Measurements from ENCODE around the gene HLTF. TPM values are rescaled to one million over a fixed set of nuclear protein-coding genes. Genes with fewer than 3 reads are reported as not detected.

HLTF gene
- total and polyA plus RNA-seq, 3 donors from 2014 or later, result 57.3 to 200 (median 170) TPM

GRCh38 chr3:149023951-149024350 is 62.4 kb downstream of the HLTF start:
- intact Hi-C loops (cut with DNase I; ENCODE audit: low total_unique reads), result no loop called here
- Histone ChIP-seq H3K4me3 (no peak overlapping the region), H3K36me3 (ENCODE audit: low read depth, missing control alignments) (no peaks in the 10 kb centered on the region)

DNA sequence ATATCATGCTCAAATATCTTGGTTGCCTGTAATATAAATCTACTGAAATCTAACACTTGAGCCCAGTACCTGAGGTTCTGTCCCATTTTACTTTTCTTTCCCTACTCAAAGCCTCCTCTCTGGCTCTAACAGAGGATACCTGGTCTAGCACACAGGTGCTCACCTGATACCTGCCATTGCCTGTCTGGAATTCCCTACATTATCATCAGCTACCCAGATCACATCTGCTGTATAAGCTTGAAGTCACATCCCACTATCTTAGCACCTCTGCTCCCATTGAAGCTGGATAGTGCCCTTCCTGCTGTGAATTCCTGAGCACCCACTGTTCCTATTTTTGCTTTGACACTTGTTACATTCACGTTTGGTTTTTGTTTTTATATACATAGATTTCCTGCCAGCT is 64.5 kb downstream of the HLTF start:
- no peak for DNase-seq
- Histone ChIP-seq H3K27me3 (no peaks in the 10 kb centered on the region), H3K27ac (no peak overlapping the region), H3K36me3 (ENCODE audit: low read depth, missing control alignments) (no peaks in the 10 kb centered on the region), H3K4me1 (peaks cover 10% of the 10 kb centered on the region), H3K4me3 (no peak overlapping the region), H3K9me3 (no peaks in the 10 kb centered on the region)
- intact Hi-C loops (cut with DNase I; ENCODE audit: low total_unique reads), result no loop called here
- WGBS, 2 donors, result 25 to 33% methylated on average over 1 of the region's 1 CpG
- TF ChIP-seq POLR2A (IDR thresholded peaks at IDR 0.05), result no peak
- TF ChIP-seq, protein P1, sequence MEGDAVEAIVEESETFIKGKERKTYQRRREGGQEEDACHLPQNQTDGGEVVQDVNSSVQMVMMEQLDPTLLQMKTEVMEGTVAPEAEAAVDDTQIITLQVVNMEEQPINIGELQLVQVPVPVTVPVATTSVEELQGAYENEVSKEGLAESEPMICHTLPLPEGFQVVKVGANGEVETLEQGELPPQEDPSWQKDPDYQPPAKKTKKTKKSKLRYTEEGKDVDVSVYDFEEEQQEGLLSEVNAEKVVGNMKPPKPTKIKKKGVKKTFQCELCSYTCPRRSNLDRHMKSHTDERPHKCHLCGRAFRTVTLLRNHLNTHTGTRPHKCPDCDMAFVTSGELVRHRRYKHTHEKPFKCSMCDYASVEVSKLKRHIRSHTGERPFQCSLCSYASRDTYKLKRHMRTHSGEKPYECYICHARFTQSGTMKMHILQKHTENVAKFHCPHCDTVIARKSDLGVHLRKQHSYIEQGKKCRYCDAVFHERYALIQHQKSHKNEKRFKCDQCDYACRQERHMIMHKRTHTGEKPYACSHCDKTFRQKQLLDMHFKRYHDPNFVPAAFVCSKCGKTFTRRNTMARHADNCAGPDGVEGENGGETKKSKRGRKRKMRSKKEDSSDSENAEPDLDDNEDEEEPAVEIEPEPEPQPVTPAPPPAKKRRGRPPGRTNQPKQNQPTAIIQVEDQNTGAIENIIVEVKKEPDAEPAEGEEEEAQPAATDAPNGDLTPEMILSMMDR (IDR thresholded peaks at IDR 0.05), result no peak

More at GRCh38 chr3:149023951-149024350, 62.4 kb downstream of the HLTF start:
- TF ChIP-seq, protein P1 (IDR thresholded peaks at IDR 0.05), result no peak
- TF ChIP-seq POLR2A (IDR thresholded peaks at IDR 0.05), result no peak
- no peak overlapping the region for H3K27ac ChIP-seq
- no peak for DNase-seq
- WGBS, 2 donors, result 71% methylated on average over 3 of the region's 3 CpGs
- no peaks in the 10 kb centered on the region for H3K9me3 ChIP-seq
- peaks cover 11% of the 10 kb centered on the region for H3K4me1 ChIP-seq
- H3K27me3 ChIP-seq, result no peaks in the 10 kb centered on the region

GRCh38 chr3:149020839-149021252 is 65.5 kb downstream of the HLTF start:
- Histone ChIP-seq H3K4me3 (no peak overlapping the region), H3K27me3 (no peaks in the 10 kb centered on the region), H3K27ac (no peak overlapping the region), H3K4me1 (peaks cover 12% of the 10 kb centered on the region), H3K36me3 (ENCODE audit: low read depth, missing control alignments) (no peaks in the 10 kb centered on the region), H3K9me3 (no peaks in the 10 kb centered on the region)
- intact Hi-C loops (cut with DNase I; ENCODE audit: low total_unique reads), result no loop called here
- no peak for DNase-seq
- whole genome bisulfite sequencing, 2 donors, result 72 to 95% methylated on average over 4 of the region's 4 CpGs
- TF ChIP-seq POLR2A (IDR thresholded peaks at IDR 0.05), result no peak
- TF ChIP-seq, protein P1 (IDR thresholded peaks at IDR 0.05), result no peak

GRCh38 chr3:149020196-149020838 is 66.0 kb downstream of the HLTF start:
- TF ChIP-seq POLR2A (IDR thresholded peaks at IDR 0.05), result no peak
- TF ChIP-seq, protein P1 (IDR thresholded peaks at IDR 0.05), result no peak
- H3K27me3 ChIP-seq, result no peaks in the 10 kb centered on the region
- no peak for DNase-seq
- no peaks in the 10 kb centered on the region for H3K9me3 ChIP-seq
- H3K36me3 ChIP-seq (ENCODE audit: low read depth, missing control alignments), result no peaks in the 10 kb centered on the region
- peaks cover 17% of the 10 kb centered on the region for H3K4me1 ChIP-seq
- no peak overlapping the region for H3K4me3 ChIP-seq
- intact Hi-C loops (cut with DNase I; ENCODE audit: low total_unique reads), result no loop called here
- H3K27ac ChIP-seq, result no peak overlapping the region
- 81 to 88% methylated on average over 3 of the region's 3 CpGs for WGBS, 2 donors

GRCh38 chr3:149019580-149019979 is 66.8 kb downstream of the HLTF start:
- intact Hi-C loops (cut with DNase I; ENCODE audit: low total_unique reads), result no loop called here
- Histone ChIP-seq H3K27ac (peak overlapping the region in 1 of 2 donors; percentile 64), H3K27me3 (no peaks in the 10 kb centered on the region), H3K9me3 (no peaks in the 10 kb centered on the region), H3K4me3 (no peak overlapping the region), H3K36me3 (ENCODE audit: low read depth, missing control alignments) (no peaks in the 10 kb centered on the region), H3K4me1 (peaks cover 18% of the 10 kb centered on the region)
- no peak for TF ChIP-seq POLR2A (IDR thresholded peaks at IDR 0.05)
- TF ChIP-seq, protein P1 (IDR thresholded peaks at IDR 0.05), result no peak
- WGBS, 2 donors, result 94 to 97% methylated on average over 4 of the region's 4 CpGs
- no peak for DNase-seq
